ENCODE measurements around the gene MED7. TPM values are rescaled to one million over a fixed set of nuclear protein-coding genes. Genes with fewer than 3 reads are reported as not detected.
"Not testable (repeated sequence)": the region's sequence is repeated elsewhere in the genome, so short reads cannot be mapped to it uniquely, and the experiment has no call there.

MED7 gene
- total RNA-seq: 7.7 and 7.8 TPM in 2 replicates

GRCh38 chr5:157142317-157143126, at the start of gene MED7:
MED7 (minus strand) TSS chr5:157142865; CDS start chr5:157139431, 3,434 bp downstream.
- peak; percentile 100 for DNase-seq

GRCh38 chr5:157189223-157189622, 46.6 kb upstream of the MED7 start:
- no peak for DNase-seq

GRCh38 chr5:157188270-157188669, 45.6 kb upstream of the MED7 start:
- no peak for DNase-seq

GRCh38 chr5:157187046-157187754, 44.5 kb upstream of the MED7 start:
- DNase-seq: no peak

- no peak for DNase-seq
Measured at GRCh38 chr5:157186309-157187045, 43.8 kb upstream of the MED7 start.

GRCh38 chr5:157185122-157185521, 42.5 kb upstream of the MED7 start:
- DNase-seq: not testable (repeated sequence)

GRCh38 chr5:157184117-157184670, 41.5 kb upstream of the MED7 start:
- DNase-seq: no peak

GRCh38 chr5:157182143-157182757, 39.6 kb upstream of the MED7 start:
- DNase-seq: no peak

GRCh38 chr5:157180374-157181264, 38.0 kb upstream of the MED7 start, which contains the start of gene ITK:
ITK (plus strand) TSS chr5:157180840; CDS start chr5:157180978, 138 bp downstream.
- DNase-seq: no peak

- no peak for DNase-seq
Measured at GRCh38 chr5:157178966-157179365, 36.3 kb upstream of the MED7 start.

- no peak for DNase-seq
Measured at GRCh38 chr5:157177953-157178352, 35.3 kb upstream of the MED7 start.

GRCh38 chr5:157175071-157175612, 32.5 kb upstream of the MED7 start:
- no peak for DNase-seq

GRCh38 chr5:157172403-157172802, 29.7 kb upstream of the MED7 start:
- DNase-seq: no peak

- no peak for DNase-seq
Measured at GRCh38 chr5:157168286-157168685, 25.6 kb upstream of the MED7 start.

GRCh38 chr5:157167214-157167621, 24.6 kb upstream of the MED7 start:
- DNase-seq: no peak

GRCh38 chr5:157166214-157167213, 23.8 kb upstream of the MED7 start, which contains the start of gene GARIN3:
GARIN3 (minus strand) TSS chr5:157166264; CDS start chr5:157166168, 96 bp downstream.
- no peak for DNase-seq

GRCh38 chr5:157165668-157166067, 23.0 kb upstream of the MED7 start:
- no peak for DNase-seq

GRCh38 chr5:157165261-157165660, 22.6 kb upstream of the MED7 start:
- no peak for DNase-seq

- no peak for DNase-seq
Measured at GRCh38 chr5:157164521-157164920, 21.9 kb upstream of the MED7 start.
